AG04450 (cell line): ENCODE results near the gene SLC66A2. TPM values are rescaled to one million over a fixed set of nuclear protein-coding genes. Genes with fewer than 3 reads are reported as not detected.

Experiments
- CTCF ChIA-PET: fragments of 300-600, 350-600 bp; formaldehyde crosslinking; extraction: SDS; loops from one replicate; lab custom pipeline; 2022; ENCODE audit warnings: antibody characterized with exemption, inconsistent platforms; lab: Charles Lee
- POLR2A ChIA-PET: fragments of 350-600 bp; formaldehyde crosslinking; extraction: SDS; loops from one replicate; lab custom pipeline; 2021; ENCODE audit warnings: antibody characterized with exemption, inconsistent platforms; lab: Yijun Ruan, JAX
- DNase-seq: peaks from one replicate; pipeline ENCODE4 v3.0.0-alpha.2; 2011; ENCODE audit warnings: low read depth, low spot score
- H3K27ac ChIP-seq: one replicate; pipeline ENCODE4 v1.5.1; 2012; ENCODE audit warnings: low read depth, low read length, control low read depth
- H3K27me3 ChIP-seq: one replicate; pipeline ENCODE4 v1.6.0; 2012; ENCODE audit warnings: low read length; ENCODE audit not compliant: control insufficient read depth, insufficient read depth
- H3K4me3 ChIP-seq: 2 replicates; pipeline ENCODE4 v1.5.1; 2011; ENCODE audit warnings: mild to moderate bottlenecking, low read depth, low read length, control low read depth
- H3K9me3 ChIP-seq: 2 replicates; pipeline ENCODE4 v1.5.1; 2012; ENCODE audit warnings: low read length; ENCODE audit not compliant: control insufficient read depth, insufficient read depth
- CTCF ChIP-seq: IDR thresholded peaks from 2 replicates; pipeline ENCODE4 v1.5.1; 2011; ENCODE audit warnings: low read depth, low read length, control low read depth, inconsistent platforms
- polyA plus RNA-seq: library from polyadenylated mRNA; depleted of rRNA; stranded (reverse); fragments of >200 nt; gene quantifications from 2 replicates; pipeline ENCODE4 v1.2.3, GENCODE V29; 2011

SLC66A2 gene
- polyA plus RNA-seq, 1 experiment: 13.9 TPM

GRCh38 chr18:79875531-79875919 lies 75.9 kb downstream of the SLC66A2 start:
- Histone ChIP-seq H3K27ac (no peak overlapping the region), H3K27me3 (peaks cover 23% of the 10 kb centered on the region), H3K4me3 (no peak overlapping the region), H3K9me3 (peaks cover 9% of the 10 kb centered on the region)
- CTCF ChIA-PET: no interaction called here
- TF ChIP-seq CTCF: no peak
- POLR2A ChIA-PET: no interaction called here
- no peak for DNase-seq

GRCh38 chr18:79874553-79875530 lies 76.6 kb downstream of the SLC66A2 start:
- no peak overlapping the region for H3K27ac ChIP-seq
- ChIA-PET POLR2A (no interaction called here), CTCF (no interaction called here)
- peaks cover 11% of the 10 kb centered on the region for H3K9me3 ChIP-seq
- no peak for TF ChIP-seq CTCF
- DNase-seq: no peak
- H3K4me3 ChIP-seq: no peak overlapping the region
- H3K27me3 ChIP-seq: peaks cover 23% of the 10 kb centered on the region

GRCh38 chr18:79873449-79874110 lies 77.9 kb downstream of the SLC66A2 start:
- peaks cover 21% of the 10 kb centered on the region for H3K27me3 ChIP-seq
- peaks cover 15% of the 10 kb centered on the region for H3K9me3 ChIP-seq
- POLR2A ChIA-PET: no interaction called here
- DNase-seq: no peak
- H3K4me3 ChIP-seq: no peak overlapping the region
- no peak for TF ChIP-seq CTCF
- no peak overlapping the region for H3K27ac ChIP-seq
- CTCF ChIA-PET: no interaction called here

- POLR2A ChIA-PET: no interaction called here
- Histone ChIP-seq H3K4me3 (no peak overlapping the region), H3K9me3 (peaks cover 23% of the 10 kb centered on the region), H3K27ac (no peak overlapping the region), H3K27me3 (peaks cover 21% of the 10 kb centered on the region)
- TF ChIP-seq CTCF: no peak
- CTCF ChIA-PET: interaction anchor here (0.6 kb wide), 1 partner anchor 320 kb away, joined by 4 read pairs; no protein-coding TSS in a partner anchor
- DNase-seq: no peak
Observed at GRCh38 chr18:79872527-79873444, 78.7 kb downstream of the SLC66A2 start.
